ENCODE data around the gene RAI1. TPM values are rescaled to one million over a fixed set of nuclear protein-coding genes. Genes with fewer than 3 reads are reported as not detected.

Gene RAI1
- total and polyA plus RNA-seq, 2 of the 8 experiments (the other 6 are each of a cell fraction or from before 2014, with no cell fraction given), result 0.39 to 1.2 TPM

DNA sequence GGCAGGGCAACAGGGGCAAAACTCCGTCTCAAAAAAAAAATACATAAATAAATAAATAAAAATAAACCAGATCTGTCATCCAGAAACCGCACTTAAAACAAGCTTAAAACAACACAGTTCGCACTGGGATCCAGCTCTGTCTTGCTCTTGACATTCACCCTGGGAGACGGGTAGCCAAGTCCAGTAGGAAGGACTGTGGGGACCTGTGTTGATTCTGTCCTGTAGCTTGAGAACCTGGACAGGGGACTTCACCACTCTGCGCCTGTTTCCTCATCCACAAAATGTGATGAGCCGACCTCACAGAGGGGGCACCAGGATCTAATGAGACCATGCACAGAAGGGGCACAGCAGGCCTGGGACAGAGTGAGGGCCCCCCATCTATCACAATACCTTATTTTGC is 1.5 kb upstream of the RAI1 start:
- Histone ChIP-seq H3K56ac (replicated peaks; ENCODE audit: insufficient read length, low read depth, low read length) (no peak overlapping the region), H3K14ac (ENCODE audit: insufficient read length) (no peak overlapping the region), H4K91ac (replicated peaks; ENCODE audit: insufficient read length, low read length) (no peak overlapping the region), H2AK5ac (ENCODE audit: low read depth, low read length) (no peak overlapping the region), H3K23me2 (ENCODE audit: low read depth, low read length) (peaks cover 5% of the 10 kb centered on the region; the same call in 1 of the 2 replicates), H2BK20ac (ENCODE audit: low read length) (no peak overlapping the region), H2AFZ (ENCODE audit: low read length) (no peak overlapping the region), H3K79me2 (ENCODE audit: control insufficient read depth in 1 of 2, insufficient read depth in 2 of 2, low read length in 2 of 2) (no peaks in the 10 kb centered on the region), H2BK120ac (replicated peaks; ENCODE audit: low read depth, low read length) (no peak overlapping the region), H3K23ac (ENCODE audit: insufficient read length) (no peak overlapping the region), H2BK15ac (ENCODE audit: low read length) (no peak overlapping the region), H3K27ac (ENCODE audit: low read depth, low read length) (no peak overlapping the region), H3K18ac (ENCODE audit: extremely low read depth, low read length) (no peak overlapping the region), H4K5ac (ENCODE audit: insufficient read length, low read depth, low read length) (no peak overlapping the region), H2BK12ac (ENCODE audit: low read depth, low read length) (no peak overlapping the region), H4K8ac (ENCODE audit: extremely low read depth, insufficient read depth, low read length) (no peak overlapping the region), H3K4ac (replicated peaks; ENCODE audit: insufficient read length, low read depth, low read length) (no peak overlapping the region), H3K36me3 (ENCODE audit: control insufficient read depth in 2 of 4, insufficient read depth in 4 of 4, low read length in 3 of 4) (peaks cover 0 to 7% (median 0%) of the 10 kb centered on the region in 4 experiments; a peak in 1 of 8 replicates), H4K20me1 (replicated peaks in 1 of 2; ENCODE audit: control insufficient read depth in 1 of 2, insufficient read depth in 2 of 2, low read length in 2 of 2) (peaks cover 3 to 6% of the 10 kb centered on the region in 2 experiments), H3K4me3 (ENCODE audit: extremely low read depth in 1 of 4, insufficient read depth in 2 of 4, low read depth in 3 of 4, low read length in 4 of 4) (no peak overlapping the region), H3K4me2 (ENCODE audit: insufficient read depth in 1 of 2, low read depth in 2 of 2, low read length in 2 of 2) (no peak overlapping the region), H3K4me1 (replicated peaks in 1 of 4; ENCODE audit: control insufficient read depth in 3 of 4, insufficient read depth in 4 of 4, low read length in 3 of 4) (peaks cover 4 to 27% (median 16%) of the 10 kb centered on the region in 4 experiments), H3K79me1 (ENCODE audit: low read depth, low read length) (no peaks in the 10 kb centered on the region), H2BK5ac (ENCODE audit: low read depth, low read length) (no peak overlapping the region), H3K9me3 (ENCODE audit: insufficient read depth in 2 of 2, low read depth in 1 of 2, low read length in 1 of 2) (no peaks in the 10 kb centered on the region), H3K27me3 (replicated peaks in 1 of 4; ENCODE audit: control insufficient read depth in 3 of 4, extremely low read depth in 1 of 4, insufficient read depth in 3 of 4, low read length in 3 of 4) (peaks cover 56 to 96% (median 90%) of the 10 kb centered on the region in 4 experiments), H3K9ac (replicated peaks in 1 of 4; ENCODE audit: extremely low read depth in 1 of 4, low read depth in 3 of 4, low read length in 3 of 4) (no peak overlapping the region)
- no peak for FAIRE-seq
- ChIA-PET POLR2A (ENCODE audit: partially characterized antibody) (interaction anchor here (0.7 to 1.6 kb wide), 7 partner anchors 9 to 102 kb away, joined by 3 to 6 read pairs (median 3); no protein-coding TSS in a partner anchor), CTCF (ENCODE audit: partially characterized antibody) (interaction anchor here (0.6 to 3.3 kb wide), 42 partner anchors 7 to 261 kb away, joined by 3 to 22 read pairs (median 5); no protein-coding TSS in a partner anchor)
- WGBS, 2 experiments (ENCODE audit: extremely low coverage in 1 of 2, insufficient coverage in 1 of 2, insufficient read length in 1 of 2, insufficient replicate concordance in 2 of 2, low coverage in 1 of 2, low lambda C conversion rate in 2 of 2, missing lambda C conversion rate in 1 of 2), result 83% methylated on average over 6 of the region's 6 CpGs; no CpG with 5 or more reads in 1 of the 2 experiments
- DNase-seq (ENCODE audit: low read depth in 1 of 2, low spot score in 2 of 2), result no peak
- TF ChIP-seq RAD21 (IDR thresholded peaks at IDR 0.05 in 1 of 2, conservative IDR thresholded peaks at IDR 0.05 in 1 of 2; ENCODE audit: low read depth in 2 of 2, low read length in 2 of 2), result no peak
- TF ChIP-seq, protein P1, sequence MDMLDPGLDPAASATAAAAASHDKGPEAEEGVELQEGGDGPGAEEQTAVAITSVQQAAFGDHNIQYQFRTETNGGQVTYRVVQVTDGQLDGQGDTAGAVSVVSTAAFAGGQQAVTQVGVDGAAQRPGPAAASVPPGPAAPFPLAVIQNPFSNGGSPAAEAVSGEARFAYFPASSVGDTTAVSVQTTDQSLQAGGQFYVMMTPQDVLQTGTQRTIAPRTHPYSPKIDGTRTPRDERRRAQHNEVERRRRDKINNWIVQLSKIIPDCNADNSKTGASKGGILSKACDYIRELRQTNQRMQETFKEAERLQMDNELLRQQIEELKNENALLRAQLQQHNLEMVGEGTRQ (IDR thresholded peaks at IDR 0.05; ENCODE audit: low read length), result no peak
- no peak for TF ChIP-seq GABPA (IDR thresholded peaks at IDR 0.05; ENCODE audit: borderline replicate concordance, insufficient read depth, low read length)
- TF ChIP-seq SIRT6 (IDR thresholded peaks at IDR 0.05; ENCODE audit: low read length), result no peak
- TF ChIP-seq, protein P2, sequence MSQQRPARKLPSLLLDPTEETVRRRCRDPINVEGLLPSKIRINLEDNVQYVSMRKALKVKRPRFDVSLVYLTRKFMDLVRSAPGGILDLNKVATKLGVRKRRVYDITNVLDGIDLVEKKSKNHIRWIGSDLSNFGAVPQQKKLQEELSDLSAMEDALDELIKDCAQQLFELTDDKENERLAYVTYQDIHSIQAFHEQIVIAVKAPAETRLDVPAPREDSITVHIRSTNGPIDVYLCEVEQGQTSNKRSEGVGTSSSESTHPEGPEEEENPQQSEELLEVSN (IDR thresholded peaks at IDR 0.05), result no peak
- no peak for TF ChIP-seq SIN3A (conservative IDR thresholded peaks at IDR 0.05 in 1 of 2, IDR thresholded peaks at IDR 0.05 in 1 of 2; ENCODE audit: low read depth in 1 of 2, low read length in 2 of 2)
- no peak for TF ChIP-seq TCF12 (IDR thresholded peaks at IDR 0.05; ENCODE audit: low read depth, low read length)
- TF ChIP-seq SAP30 (IDR thresholded peaks at IDR 0.05; ENCODE audit: insufficient read depth, insufficient replicate concordance, low read length), result no peak

Data from H1 (cell line).